Astrocyte of the cerebellum (primary cell): ENCODE data around the gene TIAL1.
"Not testable (repeated sequence)": the region's sequence is repeated elsewhere in the genome, so short reads cannot be mapped to it uniquely, and the experiment has no call there.

Experiments used
- DNase-seq: peaks from one replicate; pipeline ENCODE4 v3.0.0-alpha.2; 2011; ENCODE audit warnings: low read depth
- H3K4me3 ChIP-seq: 2 replicates; pipeline ENCODE4 v1.5.1; 2011; ENCODE audit warnings: mild to moderate bottlenecking, low read depth, low read length, moderate library complexity
- in situ Hi-C: cut with HindIII; loops from 2 replicates; pipeline ENCODE4 v1.10.0; 2017; ENCODE audit warnings: low sequenced_read_pairs
- TF ChIP-seq, protein P1 (sequence below): IDR thresholded peaks from 2 replicates; pipeline ENCODE4 v1.5.1; 2012; ENCODE audit warnings: low read length, low read depth, moderate library complexity, mild to moderate bottlenecking; ENCODE audit errors: missing control alignments

Gene TIAL1

DNA sequence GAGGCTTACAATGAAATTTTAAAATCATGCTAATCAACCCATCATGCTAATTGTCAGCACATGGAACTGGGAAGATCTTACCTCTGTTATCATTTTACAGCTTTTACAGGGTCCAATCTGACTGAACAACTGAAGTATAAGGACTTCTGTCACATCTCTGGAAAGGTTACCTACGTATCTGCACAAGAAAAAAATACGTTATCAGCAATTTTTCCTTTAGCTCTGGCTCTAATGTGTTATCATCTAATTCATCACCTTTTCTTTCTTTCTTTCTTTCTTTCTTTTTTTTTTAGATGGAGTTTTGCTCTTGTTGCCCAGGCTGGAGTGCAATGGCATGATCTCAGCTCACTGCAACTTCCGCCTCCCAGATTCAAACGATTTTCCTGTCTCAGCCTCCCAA lies 8.7 kb downstream of the TIAL1 start:
- DNase-seq: no peak
- no peak overlapping the region for H3K4me3 ChIP-seq

DNA sequence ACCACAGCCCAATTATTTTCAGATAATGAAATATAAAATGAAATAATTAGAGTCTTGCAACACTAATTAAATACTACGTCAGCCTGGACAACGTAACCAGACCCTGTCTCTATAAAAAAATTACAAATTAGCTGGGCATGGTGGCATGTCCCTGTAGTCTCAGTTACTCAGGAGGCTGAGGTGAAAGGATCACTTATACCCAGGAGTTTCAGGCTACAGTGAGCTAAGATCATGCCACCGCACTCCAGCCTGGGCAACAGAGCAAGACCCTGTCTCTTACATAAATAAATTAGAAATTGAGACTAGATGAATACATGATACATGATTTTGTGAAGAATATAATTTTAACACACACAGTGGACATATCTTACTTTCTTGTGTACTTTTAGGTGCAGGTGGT lies 18.4 kb downstream of the TIAL1 start:
- in situ Hi-C loops: no loop called here
- no peak for DNase-seq
- H3K4me3 ChIP-seq: no peak overlapping the region
- TF ChIP-seq, protein P1, sequence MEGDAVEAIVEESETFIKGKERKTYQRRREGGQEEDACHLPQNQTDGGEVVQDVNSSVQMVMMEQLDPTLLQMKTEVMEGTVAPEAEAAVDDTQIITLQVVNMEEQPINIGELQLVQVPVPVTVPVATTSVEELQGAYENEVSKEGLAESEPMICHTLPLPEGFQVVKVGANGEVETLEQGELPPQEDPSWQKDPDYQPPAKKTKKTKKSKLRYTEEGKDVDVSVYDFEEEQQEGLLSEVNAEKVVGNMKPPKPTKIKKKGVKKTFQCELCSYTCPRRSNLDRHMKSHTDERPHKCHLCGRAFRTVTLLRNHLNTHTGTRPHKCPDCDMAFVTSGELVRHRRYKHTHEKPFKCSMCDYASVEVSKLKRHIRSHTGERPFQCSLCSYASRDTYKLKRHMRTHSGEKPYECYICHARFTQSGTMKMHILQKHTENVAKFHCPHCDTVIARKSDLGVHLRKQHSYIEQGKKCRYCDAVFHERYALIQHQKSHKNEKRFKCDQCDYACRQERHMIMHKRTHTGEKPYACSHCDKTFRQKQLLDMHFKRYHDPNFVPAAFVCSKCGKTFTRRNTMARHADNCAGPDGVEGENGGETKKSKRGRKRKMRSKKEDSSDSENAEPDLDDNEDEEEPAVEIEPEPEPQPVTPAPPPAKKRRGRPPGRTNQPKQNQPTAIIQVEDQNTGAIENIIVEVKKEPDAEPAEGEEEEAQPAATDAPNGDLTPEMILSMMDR: no peak

More for the DNA sequence above, 8.7 kb downstream of the TIAL1 start:
- TF ChIP-seq, protein P1: no peak
- in situ Hi-C loops: no loop called here

DNA sequence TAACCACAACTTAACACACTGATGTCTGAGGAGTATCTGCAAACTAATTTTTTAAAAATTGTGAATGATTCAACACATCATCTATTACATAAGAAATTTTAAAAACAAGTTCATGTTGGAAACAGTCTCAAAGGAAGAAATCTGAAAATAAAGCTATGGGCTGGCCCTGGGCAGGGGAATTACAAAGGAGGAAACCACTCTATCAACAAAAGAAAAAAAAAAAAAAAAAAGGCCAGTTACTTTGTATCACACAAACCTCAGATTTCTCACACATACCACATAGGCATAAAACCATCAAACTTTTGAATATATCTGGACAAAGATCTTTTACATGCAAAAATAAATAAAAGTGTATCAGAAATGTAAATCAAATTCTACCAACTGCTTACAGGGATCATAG lies 20.8 kb downstream of the TIAL1 start:
- no peak overlapping the region for H3K4me3 ChIP-seq
- in situ Hi-C loops: no loop called here
- TF ChIP-seq, protein P1: no peak
- DNase-seq: no peak

DNA sequence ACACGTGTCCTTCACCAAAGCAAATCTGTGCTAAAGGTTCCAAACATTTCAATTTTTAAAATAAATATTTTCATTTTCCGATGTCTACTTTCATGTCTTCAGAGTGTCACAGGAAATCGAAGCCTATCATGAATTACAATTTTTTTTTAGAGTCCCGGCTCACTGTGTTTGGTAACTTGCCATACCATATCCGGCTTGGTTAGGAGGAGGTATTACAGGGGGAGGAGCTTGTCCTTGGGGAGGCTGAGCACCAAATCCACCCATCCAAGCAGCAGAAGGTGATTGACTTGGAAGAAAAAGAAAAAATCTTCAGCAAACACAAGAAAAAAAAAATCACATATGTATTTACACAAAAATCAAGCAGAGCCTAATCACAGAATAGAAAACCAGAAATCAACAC lies 21.3 kb downstream of the TIAL1 start:
- in situ Hi-C loops: no loop called here
- no peak for DNase-seq
- TF ChIP-seq, protein P1: no peak
- H3K4me3 ChIP-seq: no peak overlapping the region

DNA sequence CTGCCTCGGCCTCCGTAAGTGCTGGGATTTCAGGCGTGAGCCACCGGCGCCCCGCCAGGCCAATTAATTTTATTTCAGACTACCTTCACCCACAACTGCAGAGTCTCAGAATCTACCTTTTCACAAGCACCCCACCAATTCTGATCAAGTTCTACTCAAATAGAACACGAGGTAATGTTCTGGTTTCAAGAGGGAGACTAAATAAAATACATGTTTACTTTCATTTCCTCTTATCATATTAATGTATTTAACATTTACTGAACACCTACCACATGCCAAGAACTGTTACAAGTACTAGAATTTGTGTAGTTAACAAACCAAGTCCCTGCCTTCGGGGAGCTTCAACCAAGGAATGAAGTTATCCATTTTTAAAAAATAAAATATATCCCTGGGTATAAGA lies 28.8 kb downstream of the TIAL1 start:
- TF ChIP-seq, protein P1: no peak
- no peak for DNase-seq
- no peak overlapping the region for H3K4me3 ChIP-seq
- in situ Hi-C loops: no loop called here

DNA sequence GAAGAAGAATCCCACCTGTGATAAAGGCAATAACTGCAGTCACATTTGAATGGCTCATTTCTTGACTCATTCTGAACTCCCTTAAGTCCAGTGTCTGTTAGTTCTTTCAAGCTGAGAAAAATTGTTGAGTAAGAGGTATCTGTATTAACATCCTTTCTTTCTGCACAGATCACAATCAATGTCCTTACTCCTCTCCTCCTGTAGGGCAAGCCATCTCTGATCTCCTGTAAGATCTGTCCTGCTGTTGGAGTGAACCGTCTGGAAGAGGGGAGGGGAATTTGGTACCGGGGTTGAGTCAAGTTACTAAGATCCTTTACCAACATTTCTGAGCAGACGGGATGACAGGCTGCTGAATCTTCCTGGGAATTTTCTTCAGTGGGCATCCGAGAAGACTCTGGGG lies 34.7 kb downstream of the TIAL1 start:
- TF ChIP-seq, protein P1: no peak
- no peak for DNase-seq
- no peak overlapping the region for H3K4me3 ChIP-seq
- in situ Hi-C loops: no loop called here

DNA sequence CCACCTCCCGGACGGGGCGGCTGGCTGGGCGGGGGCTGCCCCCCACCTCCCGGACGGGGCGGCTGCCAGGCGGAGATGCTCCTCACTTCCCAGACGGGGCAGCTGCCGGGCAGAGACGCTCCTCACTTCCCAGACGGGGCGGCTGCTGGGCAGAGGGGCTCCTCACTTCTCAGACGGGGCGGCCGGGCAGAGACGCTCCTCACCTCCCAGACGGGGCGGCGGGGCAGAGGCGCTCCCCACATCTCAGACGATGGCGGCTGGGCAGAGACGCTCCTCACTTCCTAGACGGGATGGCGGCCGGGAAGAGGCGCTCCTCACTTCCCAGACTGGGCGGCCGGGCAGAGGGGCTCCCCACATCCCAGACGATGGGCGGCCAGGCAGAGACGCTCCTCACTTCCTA lies 37.3 kb downstream of the TIAL1 start:
- in situ Hi-C loops, H3K4me3 ChIP-seq, DNase-seq: not testable (repeated sequence)

DNA sequence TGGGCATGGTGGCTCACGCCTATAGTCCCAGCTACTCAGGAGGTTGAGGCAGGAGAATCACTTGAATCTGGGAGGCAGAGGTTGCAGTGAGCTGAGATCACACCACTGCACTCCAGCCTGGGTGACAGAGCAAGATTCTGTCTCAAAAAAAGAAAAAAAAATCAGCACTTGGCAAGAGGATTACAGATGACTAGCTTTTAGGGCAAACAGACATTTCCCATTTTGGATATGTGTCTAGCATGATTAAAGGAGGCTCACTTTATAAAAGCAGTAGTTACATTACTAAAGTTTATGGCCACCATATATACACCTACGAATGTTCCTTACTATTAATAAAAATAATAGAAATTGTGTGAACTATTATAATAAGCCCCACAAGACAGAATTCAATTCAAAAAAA lies 40.7 kb downstream of the TIAL1 start:
- DNase-seq, H3K4me3 ChIP-seq, in situ Hi-C loops: not testable (repeated sequence)
